ENCODE data around the gene EAF1.
"Not testable (repeated sequence)": the region's sequence is repeated elsewhere in the genome, so short reads cannot be mapped to it uniquely, and the experiment has no call there.

The EAF1 gene

GRCh38 chr3:15453501-15453900, 26.1 kb downstream of the EAF1 start:
- DNase-seq, result no peak

GRCh38 chr3:15453991-15454625, 26.7 kb downstream of the EAF1 start:
- no peak for DNase-seq

GRCh38 chr3:15454965-15455364, 27.6 kb downstream of the EAF1 start:
- no peak for DNase-seq

GRCh38 chr3:15455756-15456155, 28.4 kb downstream of the EAF1 start:
- no peak for DNase-seq

- DNase-seq, result no peak
Observed at GRCh38 chr3:15456321-15456720, 28.9 kb downstream of the EAF1 start.

- DNase-seq, result not testable (repeated sequence)
Observed at GRCh38 chr3:15456915-15457314, 29.5 kb downstream of the EAF1 start.

- DNase-seq, result no peak
Observed at GRCh38 chr3:15458212-15458780, 30.9 kb downstream of the EAF1 start.

GRCh38 chr3:15460891-15461531, 33.6 kb downstream of the EAF1 start:
- no peak for DNase-seq

GRCh38 chr3:15462451-15462850, 35.1 kb downstream of the EAF1 start:
- no peak for DNase-seq

GRCh38 chr3:15465876-15466585, 38.6 kb downstream of the EAF1 start:
- no peak for DNase-seq

GRCh38 chr3:15467227-15468181, 40.1 kb downstream of the EAF1 start:
- DNase-seq, result no peak

GRCh38 chr3:15470261-15470660, 42.9 kb downstream of the EAF1 start:
- no peak for DNase-seq

- DNase-seq, result no peak
Observed at GRCh38 chr3:15470849-15471248, 43.5 kb downstream of the EAF1 start.

- DNase-seq, result no peak
Observed at GRCh38 chr3:15471861-15472260, 44.5 kb downstream of the EAF1 start.

- no peak for DNase-seq
Observed at GRCh38 chr3:15475161-15475560, 47.8 kb downstream of the EAF1 start.

GRCh38 chr3:15476378-15476777, 49.0 kb downstream of the EAF1 start:
- DNase-seq, result no peak

- DNase-seq, result no peak
Observed at GRCh38 chr3:15477951-15478639, 50.7 kb downstream of the EAF1 start.

GRCh38 chr3:15478640-15478979, 51.2 kb downstream of the EAF1 start:
- no peak for DNase-seq

- DNase-seq, result no peak
Observed at GRCh38 chr3:15479400-15480224, 52.2 kb downstream of the EAF1 start.

- DNase-seq, result not testable (repeated sequence)
Observed at GRCh38 chr3:15484551-15484950, 57.2 kb downstream of the EAF1 start.

GRCh38 chr3:15486020-15486419, 58.6 kb downstream of the EAF1 start:
- no peak for DNase-seq
